GM19468 (cell line): ENCODE results near the gene HOXB5.

Experiments used
- ATAC-seq: cut with Tn5 transposase; IDR thresholded peaks from one replicate; pipeline ENCODE4 v1.9.1; 2021; ENCODE audit warnings: mild to moderate bottlenecking, moderate library complexity, moderate number of reproducible peaks; ENCODE audit not compliant: unreplicated experiment; ENCODE audit errors: extremely low read depth

The HOXB5 gene

DNA sequence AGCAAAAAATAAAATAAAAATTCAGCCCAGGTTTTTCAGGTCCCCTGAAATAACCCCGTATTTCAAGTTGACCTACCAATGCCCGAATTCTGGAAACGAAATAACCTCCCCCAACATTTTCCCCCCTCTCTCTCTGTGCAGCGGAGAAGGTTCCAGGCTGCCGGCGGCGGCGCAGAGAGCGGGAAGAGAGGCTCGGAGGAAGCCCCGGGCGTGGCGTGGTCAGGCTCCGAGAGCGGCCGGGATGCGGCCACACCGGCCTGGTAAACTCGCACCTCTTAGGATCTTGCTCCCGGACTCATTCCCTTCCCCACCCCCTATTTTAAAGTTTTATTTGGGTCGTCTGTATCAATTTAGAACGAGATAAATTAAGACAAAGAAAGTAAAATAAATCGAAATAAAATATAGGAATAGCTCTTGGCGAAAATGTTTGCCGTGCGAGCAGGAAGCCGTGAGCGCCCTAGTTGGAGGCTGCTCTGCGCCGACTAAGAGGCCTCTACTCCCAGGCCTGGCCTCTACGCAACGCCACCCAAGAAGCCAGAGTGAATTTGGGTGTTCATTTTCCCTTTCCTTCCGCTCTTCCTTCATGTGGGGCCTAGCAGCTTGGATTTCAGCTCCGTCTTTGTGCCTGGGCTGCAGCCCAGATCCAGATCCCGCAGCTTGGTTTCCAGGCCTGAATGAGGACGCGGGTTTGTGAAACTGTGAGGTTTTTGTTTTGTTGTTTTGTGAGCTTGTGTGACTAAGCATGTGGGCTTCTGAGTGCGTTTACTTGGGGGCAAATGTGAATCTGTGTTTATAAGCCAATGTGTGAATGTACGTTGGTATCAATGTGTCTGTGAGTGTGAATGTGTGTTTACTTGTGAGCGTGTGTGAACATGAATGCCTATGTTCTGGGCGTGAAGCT is 12.7 kb upstream of the HOXB5 start:
- no peak for ATAC-seq

- no peak for ATAC-seq
Observed at GRCh38 chr17:48605409-48605919, 11.9 kb upstream of the HOXB5 start.

- no peak for ATAC-seq
Observed at GRCh38 chr17:48604770-48605329, 11.3 kb upstream of the HOXB5 start, which contains the start of gene HOXB6. TSS of gene HOXB6 (minus strand) at chr17:48604986. CDS start at chr17:48598150, 6,836 bp downstream.

DNA sequence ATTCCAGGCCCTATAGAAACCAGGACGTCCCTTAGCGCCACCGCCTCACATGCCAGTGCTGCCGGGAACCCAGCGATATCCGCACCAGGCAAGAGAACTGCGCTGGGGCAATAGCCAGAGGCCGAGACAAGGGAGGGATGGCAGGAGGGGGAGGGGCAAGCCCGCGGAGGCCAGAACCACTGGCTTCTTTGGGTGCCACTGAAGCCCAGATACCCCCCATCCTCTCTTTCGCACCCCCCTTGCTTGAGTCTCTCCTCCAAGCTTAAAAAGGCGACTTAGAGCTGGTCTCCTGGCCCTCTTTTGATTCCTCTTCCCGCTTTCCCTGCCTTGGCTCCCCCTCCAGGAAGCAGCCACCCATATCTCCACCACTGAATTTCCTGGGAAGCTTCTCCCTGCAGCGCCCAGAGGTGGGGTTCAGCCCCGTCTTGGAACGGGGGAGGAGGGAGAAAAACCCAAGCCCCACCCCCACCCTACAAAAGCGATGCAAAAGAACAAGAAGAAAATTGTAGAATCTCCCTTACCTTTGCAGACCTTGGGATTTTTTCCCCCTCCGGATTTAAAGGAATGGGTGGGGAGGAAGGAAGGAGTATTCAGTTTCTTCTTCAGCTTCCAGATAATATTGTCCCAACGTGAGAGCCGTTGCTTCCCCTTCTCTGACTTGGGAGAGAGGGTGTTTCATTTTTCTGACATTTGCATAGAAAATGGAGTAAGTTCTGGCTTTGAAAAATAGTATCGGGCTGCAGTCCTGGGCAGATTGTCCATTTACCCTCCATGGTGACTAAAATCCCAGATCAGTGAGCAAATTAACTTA is 10.6 kb upstream of the HOXB5 start:
- no peak for ATAC-seq

DNA sequence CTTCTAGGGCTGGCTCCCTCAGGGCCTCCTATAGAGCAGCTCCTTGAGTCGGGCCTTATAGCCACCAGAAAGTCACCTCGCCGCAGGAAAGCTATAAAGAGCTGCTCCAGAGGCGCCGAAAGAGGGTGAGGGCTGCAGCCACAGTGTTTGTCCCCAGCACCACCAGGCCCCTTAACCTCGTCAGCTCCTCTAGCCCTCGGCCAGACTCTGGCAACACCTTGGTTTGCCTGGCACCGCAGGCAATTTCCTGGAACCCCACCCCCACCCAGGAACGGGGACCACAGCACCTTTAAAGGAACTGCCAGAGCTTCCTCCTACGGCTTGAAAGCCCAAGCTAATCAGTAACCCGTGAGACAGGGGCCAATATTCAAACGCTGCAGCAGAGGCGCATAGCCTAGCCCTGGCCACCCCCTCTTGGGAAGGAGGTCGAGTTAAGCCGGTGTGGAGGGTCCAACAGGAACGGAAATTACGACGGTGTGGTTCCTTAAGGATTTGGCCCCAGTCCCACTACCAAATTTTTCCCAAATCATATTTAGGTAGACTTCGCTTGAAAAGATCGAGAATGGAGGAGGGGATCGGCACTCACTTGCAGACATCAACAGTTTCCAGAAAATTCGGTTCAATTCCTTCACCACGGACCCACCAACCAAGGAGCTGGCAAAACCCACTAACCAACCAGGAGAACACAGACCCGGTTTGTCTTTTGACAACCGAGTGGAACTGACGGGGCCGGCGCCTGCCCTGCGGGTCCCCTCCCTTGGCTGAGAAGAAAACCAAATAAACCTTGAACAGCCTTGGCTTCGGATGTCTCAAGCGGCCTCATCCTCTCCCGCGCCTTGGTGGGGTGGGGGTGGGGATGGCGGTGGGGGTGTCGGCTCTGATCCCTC is 8.2 kb upstream of the HOXB5 start:
- ATAC-seq = no peak

- ATAC-seq = no peak
Observed at GRCh38 chr17:48601207-48601538, 7.6 kb upstream of the HOXB5 start.

DNA sequence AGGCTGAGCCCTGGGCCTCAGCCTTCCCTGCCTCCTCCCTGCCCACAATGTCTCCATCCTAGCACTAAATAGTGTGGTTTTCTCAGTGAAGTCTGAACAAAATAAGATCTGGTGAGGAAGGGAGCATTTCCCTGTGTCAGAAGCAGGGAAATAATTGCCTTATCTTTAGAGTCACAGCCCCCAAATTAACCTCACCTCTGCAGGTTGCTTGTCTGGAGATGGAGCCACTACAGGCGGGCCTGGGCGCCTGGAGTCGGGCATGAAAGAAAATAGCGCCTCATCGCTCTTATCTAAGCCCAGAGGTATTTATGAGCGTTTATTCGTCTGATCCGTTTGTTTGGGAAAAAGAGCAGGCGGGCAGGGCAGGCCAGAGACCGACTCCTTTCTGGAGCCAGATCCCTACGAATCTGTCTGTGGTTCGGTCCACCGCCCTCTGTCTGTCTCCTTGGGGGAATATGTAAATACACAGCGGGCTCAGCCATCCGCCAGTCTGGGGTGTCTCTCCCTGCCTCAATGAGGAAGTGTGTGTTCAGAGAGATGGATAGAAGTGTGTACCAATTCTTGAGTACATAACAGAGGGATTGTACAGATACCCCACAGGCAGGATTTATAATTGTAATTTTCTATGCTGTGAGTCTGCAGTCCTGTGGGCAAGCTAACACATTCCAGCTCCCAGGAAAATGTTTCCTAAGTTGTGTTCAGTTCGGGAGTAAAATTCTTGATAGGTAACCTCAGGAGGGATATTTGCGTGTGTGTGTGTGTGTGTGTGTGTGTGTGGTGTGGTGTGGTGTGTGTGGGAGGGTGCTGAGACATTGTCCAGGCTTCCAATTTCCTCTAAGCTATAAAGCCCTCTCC is 6.9 kb upstream of the HOXB5 start:
- ATAC-seq = no peak

- ATAC-seq = no peak
Observed at GRCh38 chr17:48599354-48599753, 5.8 kb upstream of the HOXB5 start.

- no peak for ATAC-seq
Observed at GRCh38 chr17:48598736-48599135, 5.2 kb upstream of the HOXB5 start.

DNA sequence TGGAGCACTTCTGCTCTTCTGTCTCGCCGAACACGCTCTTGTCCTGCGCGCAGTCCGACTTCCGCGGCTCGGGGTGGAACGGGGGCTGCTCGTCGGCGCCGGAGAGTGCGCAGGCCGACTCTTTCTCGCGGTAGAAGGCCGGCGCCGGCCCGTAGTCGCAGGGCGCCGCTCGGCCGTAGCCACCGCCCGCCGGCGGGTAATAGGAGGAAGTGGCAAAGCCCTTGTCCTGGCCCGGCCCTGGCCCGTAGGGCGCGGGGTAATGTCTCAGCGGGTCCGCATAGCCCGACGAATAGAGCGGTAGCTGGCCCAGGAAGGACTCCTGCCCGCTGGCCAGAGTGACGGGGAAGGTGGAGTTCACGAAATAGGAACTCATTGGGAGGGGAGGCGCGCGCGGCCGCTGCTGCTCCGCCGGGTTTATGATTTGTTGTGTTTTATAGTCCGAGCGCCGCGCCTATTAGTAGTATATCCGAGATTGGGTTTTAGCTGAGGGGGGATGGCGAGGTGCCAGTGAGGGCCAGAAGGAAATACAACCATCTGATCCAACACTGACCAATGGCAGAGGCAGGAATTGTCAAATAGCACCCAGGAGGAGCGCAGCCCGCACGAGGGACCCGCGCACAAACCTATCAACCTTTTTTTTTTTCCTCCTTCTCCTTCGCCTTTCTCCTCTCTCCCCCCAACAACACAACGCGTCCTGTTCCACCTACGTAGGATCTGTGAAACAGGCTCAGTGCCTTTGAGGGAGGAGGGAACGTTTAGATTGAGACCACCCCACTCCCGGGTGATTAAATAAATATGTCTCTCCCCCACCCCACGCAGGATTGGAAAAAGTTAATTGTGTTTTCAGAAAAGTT is 4.4 kb upstream of the HOXB5 start:
- no peak for ATAC-seq

GRCh38 chr17:48597528-48597777 is 3.9 kb upstream of the HOXB5 start:
- ATAC-seq = no peak

DNA sequence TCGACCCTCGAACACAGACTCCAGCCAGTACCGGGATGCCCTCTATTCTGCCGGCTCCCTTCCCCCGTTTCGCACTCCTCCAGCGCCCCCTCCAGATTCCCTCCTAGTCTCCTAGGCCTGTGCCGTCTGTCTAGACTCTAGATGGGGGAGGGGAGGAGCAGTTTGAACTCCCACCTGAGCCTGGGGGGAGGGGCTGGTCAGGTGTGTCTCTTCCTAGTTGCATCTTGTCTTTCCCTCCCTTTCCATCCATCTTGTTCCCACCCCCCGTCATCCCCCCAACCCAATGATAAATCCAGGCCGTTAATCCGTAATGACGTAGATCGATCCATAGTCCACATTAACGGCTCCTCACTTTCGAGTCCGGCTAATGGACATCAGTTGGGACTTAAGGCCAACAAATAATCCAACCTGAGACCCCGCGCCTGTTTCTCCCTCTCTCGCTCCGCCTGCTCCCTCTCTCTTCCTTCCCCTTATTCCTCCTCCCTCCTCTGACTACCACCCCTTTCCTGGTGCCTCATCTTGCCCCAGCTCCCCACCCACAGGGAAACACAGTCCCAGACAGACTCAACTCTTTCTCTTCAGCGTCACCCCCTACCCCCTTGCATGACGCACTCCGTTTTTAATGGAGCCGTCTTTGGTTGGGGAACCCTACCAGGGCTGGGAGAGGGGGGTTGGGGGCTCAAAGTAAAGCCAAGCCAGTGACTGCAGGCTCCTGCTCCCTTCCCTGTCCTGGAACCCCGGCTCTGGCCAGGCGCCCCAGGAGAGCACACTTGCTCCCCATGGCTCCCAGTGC is 3.4 kb upstream of the HOXB5 start:
- ATAC-seq = no peak

GRCh38 chr17:48596000-48596734 is 2.6 kb upstream of the HOXB5 start:
- ATAC-seq = no peak

GRCh38 chr17:48595278-48595999 is 1.9 kb upstream of the HOXB5 start:
- ATAC-seq = no peak

GRCh38 chr17:48594538-48595277 is 1.1 kb upstream of the HOXB5 start:
- ATAC-seq = no peak
